RKO (cell line): ENCODE data around the gene SLC6A13.
"Not testable (repeated sequence)": the region's sequence is repeated elsewhere in the genome, so short reads cannot be mapped to it uniquely, and the experiment has no call there.

Experiments used
- DNase-seq: peaks from one replicate; pipeline ENCODE4 v3.0.0-alpha.2; 2016; ENCODE audit warnings: low spot score

Gene SLC6A13

DNA sequence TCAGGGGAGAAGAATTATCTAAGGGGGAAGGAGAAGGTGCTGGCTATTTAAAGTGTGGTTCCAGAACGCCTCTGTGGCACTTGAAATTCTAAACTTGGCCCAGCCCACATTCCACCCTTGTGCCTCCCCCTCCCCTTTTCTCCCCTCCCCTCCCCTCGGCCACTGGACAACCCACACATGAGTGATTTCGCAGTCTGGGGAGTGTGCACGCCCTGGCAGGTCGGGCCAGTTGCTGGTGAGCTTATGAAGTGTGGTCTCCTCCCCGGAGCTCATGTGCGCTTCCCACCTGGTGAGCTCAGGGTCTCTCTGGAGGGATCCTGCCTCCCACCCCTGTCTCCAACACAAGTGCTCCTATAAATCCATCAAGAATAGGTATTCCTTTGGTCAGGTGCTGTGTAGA lies at the start of gene SLC6A13:
Gene SLC6A13, minus strand, starts transcription at position 20 of the 400 bp plus-strand sequence. CDS start 2,784 bp downstream, outside the sequence.
- no peak for DNase-seq

DNA sequence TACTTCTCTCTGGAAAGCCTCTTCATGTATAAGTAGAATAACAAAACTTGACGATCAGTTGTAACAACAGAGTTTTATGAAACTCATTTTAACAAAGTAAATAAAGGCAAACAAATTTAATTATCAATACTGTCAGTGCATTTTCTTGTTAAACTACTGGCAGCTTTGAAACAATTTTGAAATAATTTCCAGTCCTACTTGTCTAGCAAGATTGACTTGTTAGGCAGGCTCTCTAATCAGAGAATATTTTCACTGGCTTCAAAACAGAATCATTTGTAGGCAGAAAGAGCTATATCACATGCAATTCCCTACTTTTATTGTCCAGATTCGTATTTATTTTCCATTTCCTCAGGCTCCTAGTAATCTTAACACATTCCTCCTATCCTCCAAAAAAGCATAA lies 45.9 kb upstream of the SLC6A13 start:
- DNase-seq: no peak

DNA sequence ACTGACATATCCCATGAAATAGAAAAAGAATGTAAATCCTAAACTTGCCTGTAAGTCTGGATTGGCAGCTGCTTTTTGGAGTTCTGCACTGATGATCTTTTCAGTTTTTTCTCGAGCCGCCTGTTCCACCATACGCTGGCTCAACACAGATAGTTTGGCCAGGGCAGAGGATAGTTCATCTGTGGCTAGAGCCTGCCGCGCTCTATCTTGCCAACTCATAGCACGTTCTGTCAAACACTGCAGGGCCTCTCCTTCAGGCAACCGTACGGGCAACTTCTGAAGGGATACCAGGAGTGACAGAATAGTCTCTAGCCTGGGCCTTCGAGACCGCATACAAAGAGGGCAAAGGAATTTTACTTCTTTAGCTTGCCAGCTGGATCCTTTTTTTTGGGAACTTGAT lies 44.8 kb upstream of the SLC6A13 start:
- no peak for DNase-seq

GRCh38 chr12:304805-305204 lies 42.2 kb upstream of the SLC6A13 start:
- no peak for DNase-seq

- DNase-seq: not testable (repeated sequence)
Measured at GRCh38 chr12:302766-303165, 40.1 kb upstream of the SLC6A13 start.

GRCh38 chr12:300166-300565 lies 37.5 kb upstream of the SLC6A13 start:
- DNase-seq: not testable (repeated sequence)

DNA sequence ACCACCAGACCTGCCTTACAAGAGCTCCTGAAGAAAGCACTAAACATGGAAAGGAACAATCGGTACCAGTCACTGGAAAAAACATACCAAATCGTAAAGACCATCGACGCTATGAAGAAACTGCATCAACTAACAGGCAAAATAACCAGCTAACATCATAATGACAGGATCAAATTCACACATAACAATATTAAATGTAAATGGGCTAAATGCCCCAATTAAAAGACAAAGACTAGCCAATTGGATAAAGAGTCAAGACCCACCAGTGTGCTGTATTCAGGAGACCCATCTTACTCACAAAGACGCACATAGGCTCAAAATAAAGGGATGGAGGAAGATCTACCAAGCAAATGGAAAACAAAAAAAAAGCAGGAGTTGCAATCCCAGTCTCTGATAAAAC lies 36.9 kb upstream of the SLC6A13 start:
- DNase-seq: not testable (repeated sequence)

DNA sequence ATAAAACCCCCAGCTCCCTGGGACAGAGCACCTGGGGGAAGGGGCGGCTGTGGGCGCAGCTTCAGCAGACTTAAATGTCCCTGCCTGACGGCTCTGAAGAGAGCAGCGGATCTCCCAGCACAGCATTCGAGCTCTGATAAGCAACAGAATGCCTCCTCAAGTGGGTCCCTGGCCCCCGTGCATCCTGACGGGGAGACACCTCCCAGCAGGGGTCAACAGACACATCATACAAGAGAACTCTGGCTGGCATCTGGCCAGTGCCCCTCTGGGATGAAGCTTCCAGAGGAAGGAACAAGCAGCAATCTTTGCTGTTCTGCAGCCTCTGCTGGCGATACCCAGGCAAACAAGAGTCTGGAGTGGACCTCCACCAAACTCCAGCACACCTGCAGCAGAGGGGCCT lies 35.4 kb upstream of the SLC6A13 start:
- DNase-seq: not testable (repeated sequence)

DNA sequence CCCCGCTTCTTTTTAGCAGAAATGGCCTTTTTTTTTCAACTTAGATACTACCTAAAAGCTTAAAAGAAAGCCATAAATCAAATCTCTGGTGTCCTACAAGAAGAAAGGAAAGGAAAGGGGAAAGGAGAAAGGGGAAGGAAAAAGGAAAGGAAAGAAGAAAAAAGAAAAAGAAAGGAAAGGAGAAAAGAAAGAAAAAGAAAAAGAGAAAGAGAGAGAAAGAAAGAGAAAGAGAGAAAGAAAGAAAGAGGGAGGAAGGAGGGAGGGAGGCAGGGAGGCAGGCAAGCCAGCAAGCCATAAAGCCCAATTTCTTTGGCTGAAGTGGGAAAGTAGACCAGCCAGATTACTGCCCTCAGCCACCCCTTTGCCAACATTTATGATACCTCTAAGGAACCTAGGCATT lies 32.5 kb upstream of the SLC6A13 start:
- no peak for DNase-seq

GRCh38 chr12:293199-293598 lies 30.6 kb upstream of the SLC6A13 start:
- DNase-seq: no peak

DNA sequence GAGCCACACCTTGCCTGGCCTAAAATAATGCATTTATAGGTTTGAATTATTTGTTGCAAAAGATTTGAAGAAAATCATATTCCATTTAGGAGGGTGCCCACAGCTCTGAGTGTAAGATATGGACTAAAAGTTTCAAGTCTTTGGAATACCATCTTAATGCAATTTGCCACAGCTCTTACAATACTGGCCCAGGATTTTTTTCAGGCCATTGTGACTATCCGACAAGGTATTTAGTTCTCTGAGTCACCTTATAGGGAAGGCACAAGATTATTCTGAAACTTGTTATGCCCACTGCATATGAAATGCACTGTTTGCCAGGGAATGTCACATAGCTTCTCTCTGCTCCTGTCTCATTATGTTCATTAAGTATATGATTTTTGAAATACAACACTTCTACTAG lies 29.6 kb upstream of the SLC6A13 start:
- peak; percentile 53 for DNase-seq

- DNase-seq: no peak
Measured at GRCh38 chr12:291153-291723, 28.6 kb upstream of the SLC6A13 start.

- DNase-seq: no peak
Measured at GRCh38 chr12:288687-289086, 26.1 kb upstream of the SLC6A13 start.

- no peak for DNase-seq
Measured at GRCh38 chr12:286531-287300, 24.1 kb upstream of the SLC6A13 start.

DNA sequence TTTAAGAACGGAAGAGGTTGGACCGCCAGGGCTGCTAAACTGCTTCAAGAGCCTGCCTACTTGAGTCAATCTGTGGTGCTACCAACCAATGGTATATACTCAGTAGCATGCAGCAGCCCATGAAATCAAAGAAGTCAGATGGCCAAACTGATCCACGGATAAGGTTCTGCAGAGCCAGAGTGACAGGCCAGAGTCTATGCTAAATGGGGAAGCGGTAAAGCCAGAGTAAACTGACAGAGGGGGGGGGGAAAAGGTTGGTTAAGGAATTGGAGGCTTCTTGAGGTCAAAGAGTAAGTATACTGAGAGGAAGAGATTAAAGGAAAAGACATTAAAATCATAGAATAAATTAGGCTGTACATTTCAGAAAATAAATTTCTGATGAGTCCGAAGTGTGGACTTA lies 15.4 kb upstream of the SLC6A13 start:
- DNase-seq: no peak

DNA sequence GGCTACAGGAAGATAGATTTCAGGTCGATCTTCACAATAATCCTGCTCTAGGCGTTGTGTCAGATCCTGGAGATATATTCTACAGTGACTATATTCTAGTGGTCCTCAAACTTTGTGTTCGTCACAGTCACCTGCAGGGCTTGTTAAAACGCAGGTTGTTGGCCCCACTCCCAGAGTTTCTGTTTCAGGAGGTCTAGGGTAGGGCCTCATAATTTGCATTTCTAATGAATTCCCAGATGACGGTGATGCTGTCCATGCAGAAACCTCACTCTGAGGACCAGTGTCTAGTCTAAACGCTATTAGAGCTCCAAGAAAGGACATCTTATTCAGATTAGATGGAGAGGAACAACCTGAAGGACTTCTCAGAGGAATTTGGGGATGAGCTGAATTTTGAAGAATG lies 13.2 kb upstream of the SLC6A13 start:
- DNase-seq: no peak

GRCh38 chr12:273382-273781 lies 10.7 kb upstream of the SLC6A13 start:
- DNase-seq: no peak

DNA sequence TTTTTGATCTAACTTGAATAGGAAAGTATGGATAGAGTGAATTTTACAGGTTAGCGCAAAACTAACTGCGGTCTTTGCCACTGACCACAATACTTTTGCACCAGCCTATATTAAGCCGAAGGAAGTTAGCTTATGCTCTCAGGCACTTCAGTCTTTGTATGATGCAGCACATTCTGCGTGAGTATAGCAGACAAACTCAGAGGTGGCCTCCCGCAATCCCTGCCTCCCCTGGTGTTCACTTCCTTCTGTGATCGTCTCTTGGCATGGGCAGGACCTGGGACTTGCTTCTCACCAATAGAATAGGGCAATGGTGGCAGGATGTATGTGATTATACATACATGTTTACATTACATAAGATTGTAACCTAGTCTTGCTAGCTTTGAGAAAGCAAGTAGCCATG lies 10.3 kb upstream of the SLC6A13 start:
- no peak for DNase-seq

DNA sequence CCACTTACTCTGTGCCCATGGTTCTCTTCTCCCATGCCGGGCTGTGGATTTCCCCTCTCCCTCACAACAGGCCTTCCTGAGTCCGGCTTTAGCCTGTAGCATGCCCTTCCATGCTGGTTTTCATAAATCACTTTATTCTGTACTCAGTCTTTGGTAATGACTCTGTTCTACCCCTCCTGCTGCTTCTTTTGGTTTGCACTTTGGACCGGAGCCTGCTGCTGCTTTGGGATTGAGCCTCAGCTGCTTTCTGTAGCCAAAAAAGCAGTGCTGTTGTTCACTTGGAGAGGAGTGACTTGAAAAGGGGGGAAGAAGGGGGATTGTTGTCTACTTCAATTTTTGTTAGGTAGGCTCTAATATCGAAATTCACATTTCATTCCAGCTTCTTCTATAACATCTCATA lies 8.5 kb upstream of the SLC6A13 start:
- DNase-seq: no peak

GRCh38 chr12:269191-269590 lies 6.6 kb upstream of the SLC6A13 start:
- DNase-seq: no peak

DNA sequence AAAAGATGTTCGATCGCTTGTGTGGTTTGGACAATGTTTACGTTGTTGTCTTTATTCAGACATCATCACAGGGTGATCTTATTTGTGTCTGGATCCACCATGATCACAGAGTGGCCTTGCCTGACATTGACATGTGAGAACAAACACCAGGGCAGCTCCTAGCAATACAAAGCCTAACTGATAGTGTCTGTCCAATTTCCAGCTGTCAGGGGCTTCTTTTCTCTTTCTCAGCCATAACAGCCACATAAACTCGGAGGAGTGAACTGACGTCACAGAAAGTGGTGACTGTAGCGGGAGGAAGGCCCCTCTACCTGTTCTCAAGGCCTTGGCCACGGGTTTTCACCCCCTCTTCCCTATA lies 5.8 kb upstream of the SLC6A13 start:
- no peak for DNase-seq

- DNase-seq: no peak
Measured at GRCh38 chr12:267581-268482, 5.2 kb upstream of the SLC6A13 start.

DNA sequence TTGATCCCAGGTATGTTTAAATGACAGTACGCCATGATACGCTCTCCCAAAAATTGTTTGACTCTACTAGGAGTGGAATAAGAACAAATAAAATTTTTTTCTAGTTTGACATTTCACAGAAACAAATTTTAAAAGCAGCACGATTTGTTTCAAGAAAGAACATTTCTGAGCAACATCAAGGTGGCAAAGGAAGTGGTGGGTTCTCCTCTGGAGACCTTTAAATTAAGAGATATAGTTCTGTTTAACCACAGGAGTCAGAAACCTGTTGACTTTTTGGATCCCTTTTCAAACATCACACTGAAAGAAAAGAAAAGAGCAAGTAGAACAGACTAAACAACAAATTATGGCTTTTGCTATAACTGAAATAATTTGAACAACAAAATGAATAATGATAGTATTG lies 2.5 kb upstream of the SLC6A13 start:
- no peak for DNase-seq
